Stimulated activated CD8-positive, alpha-beta memory T cell treated with anti-CD3 and anti-CD28 coated beads, Interleukin-7, amount 100 ng/mL, for 4 hours (primary cell): ENCODE data around the gene KAZN.

Experiments used
- DNase-seq, 2 donors: peaks; one replicate each; pipeline ENCODE4 v3.0.0-alpha.2; 2020; ENCODE audit warnings: low read depth in 2 of 2

Gene KAZN

GRCh38 chr1:14769486-14770274, 171.2 kb downstream of the KAZN start:
- no peak for DNase-seq

GRCh38 chr1:14773396-14774025, 175.0 kb downstream of the KAZN start:
- DNase-seq = no peak

- no peak for DNase-seq
These were observed 175.7 kb downstream of the KAZN start for GRCh38 chr1:14774225-14774624.

GRCh38 chr1:14774988-14775387, 176.5 kb downstream of the KAZN start:
- DNase-seq = no peak

GRCh38 chr1:14775434-14775833, 176.9 kb downstream of the KAZN start:
- no peak for DNase-seq

GRCh38 chr1:14777516-14778506, 179.3 kb downstream of the KAZN start:
- no peak for DNase-seq

GRCh38 chr1:14778541-14778897, 180.0 kb downstream of the KAZN start:
- DNase-seq = no peak

GRCh38 chr1:14778898-14779865, 180.7 kb downstream of the KAZN start:
- DNase-seq = no peak

GRCh38 chr1:14780271-14780670, 181.8 kb downstream of the KAZN start:
- no peak for DNase-seq

GRCh38 chr1:14781811-14782210, 183.3 kb downstream of the KAZN start:
- no peak for DNase-seq

GRCh38 chr1:14782741-14783591, 184.5 kb downstream of the KAZN start:
- DNase-seq = no peak

- DNase-seq = no peak
These were observed 185.1 kb downstream of the KAZN start for GRCh38 chr1:14783592-14783886.

GRCh38 chr1:14784790-14785773, 186.6 kb downstream of the KAZN start:
- DNase-seq = no peak

- no peak for DNase-seq
These were observed 187.7 kb downstream of the KAZN start for GRCh38 chr1:14786109-14786675.

GRCh38 chr1:14786681-14787080, 188.2 kb downstream of the KAZN start:
- DNase-seq = no peak

GRCh38 chr1:14787604-14788003, 189.1 kb downstream of the KAZN start:
- no peak for DNase-seq

GRCh38 chr1:14788080-14788479, 189.6 kb downstream of the KAZN start:
- no peak for DNase-seq

GRCh38 chr1:14790982-14791381, 192.5 kb downstream of the KAZN start:
- DNase-seq = no peak

GRCh38 chr1:14791654-14792053, 193.2 kb downstream of the KAZN start:
- no peak for DNase-seq
